HEK293 (cell line): ENCODE results near the gene TGFB3.

Experiments used
- GLI4 ChIP-seq: fragments of 450-650 bp; formaldehyde crosslinking; IDR thresholded peaks from 2 replicates; pipeline ENCODE4 v1.5.1; 2016; ENCODE audit warnings: missing biosample characterization, missing genetic modification characterization
- GLIS2 ChIP-seq: fragments of 450-650 bp; formaldehyde crosslinking; IDR thresholded peaks from 2 replicates; pipeline ENCODE4 v1.5.1; 2016; ENCODE audit warnings: missing biosample characterization, missing genetic modification characterization
- HOXD13 ChIP-seq: sonication (generic); formaldehyde crosslinking; IDR thresholded peaks from 2 replicates; pipeline ENCODE4 v1.8.0; 2022; ENCODE audit warnings: missing genetic modification reagents, borderline replicate concordance
- KLF10 ChIP-seq: fragments of 450-650 bp; IDR thresholded peaks from 2 replicates; pipeline ENCODE4 v1.5.1; 2018; ENCODE audit warnings: missing biosample characterization, mild to moderate bottlenecking, missing genetic modification characterization
- SCRT2 ChIP-seq: fragments of 450-650 bp; formaldehyde crosslinking; IDR thresholded peaks from 2 replicates; pipeline ENCODE4 v1.5.1; 2016; ENCODE audit warnings: missing biosample characterization, missing genetic modification characterization
- SP2 ChIP-seq: fragments of 450-650 bp; formaldehyde crosslinking; IDR thresholded peaks from 2 replicates; pipeline ENCODE4 v1.5.1; 2016; ENCODE audit warnings: missing biosample characterization, missing genetic modification characterization
- TCF7L2 ChIP-seq: IDR thresholded peaks from 2 replicates; pipeline ENCODE4 v1.6.1; 2011; ENCODE audit warnings: low read depth, mild to moderate bottlenecking, inconsistent platforms, low read length, moderate library complexity, borderline replicate concordance
- ZIC2 ChIP-seq: fragments of 450-650 bp; formaldehyde crosslinking; IDR thresholded peaks from 2 replicates; pipeline ENCODE4 v1.5.1; 2016; ENCODE audit warnings: missing biosample characterization, missing genetic modification characterization
- ZNF2 ChIP-seq: fragments of 450-650 bp; formaldehyde crosslinking; IDR thresholded peaks from 2 replicates; pipeline ENCODE4 v1.5.1; 2016; ENCODE audit warnings: missing biosample characterization, missing genetic modification characterization
- ZNF26 ChIP-seq: fragments of 450-650 bp; formaldehyde crosslinking; IDR thresholded peaks from 2 replicates; pipeline ENCODE4 v1.5.1; 2016; ENCODE audit warnings: missing biosample characterization, missing genetic modification characterization
- ZNF311 ChIP-seq: fragments of 450-650 bp; formaldehyde crosslinking; IDR thresholded peaks from 2 replicates; pipeline ENCODE4 v1.5.1; 2017; ENCODE audit warnings: missing biosample characterization, missing genetic modification characterization, borderline replicate concordance
- ZNF366 ChIP-seq: fragments of 450-650 bp; formaldehyde crosslinking; conservative IDR thresholded peaks from 2 replicates; pipeline ENCODE4 v1.5.1; 2016; ENCODE audit warnings: missing biosample characterization, missing genetic modification characterization
- ZNF426 ChIP-seq: fragments of 450-650 bp; formaldehyde crosslinking; IDR thresholded peaks from 2 replicates; pipeline ENCODE4 v1.5.1; 2017; ENCODE audit warnings: missing biosample characterization, missing genetic modification characterization, mild to moderate bottlenecking, inconsistent platforms, moderate library complexity
- ZNF473 ChIP-seq: fragments of 450-650 bp; formaldehyde crosslinking; IDR thresholded peaks from 2 replicates; pipeline ENCODE4 v1.5.1; 2017; ENCODE audit warnings: missing biosample characterization, missing genetic modification characterization
- ZNF585B ChIP-seq: fragments of 450-650 bp; formaldehyde crosslinking; IDR thresholded peaks from 2 replicates; pipeline ENCODE4 v1.5.1; 2016; ENCODE audit warnings: missing biosample characterization, missing genetic modification characterization
- ZNF621 ChIP-seq: fragments of 450-650 bp; formaldehyde crosslinking; IDR thresholded peaks from 2 replicates; pipeline ENCODE4 v1.5.1; 2017; ENCODE audit warnings: missing biosample characterization, missing genetic modification characterization
- ZNF660 ChIP-seq: fragments of 450-650 bp; IDR thresholded peaks from 2 replicates; pipeline ENCODE4 v1.5.1; 2018; ENCODE audit warnings: missing biosample characterization, mild to moderate bottlenecking, missing genetic modification characterization
- ZNF791 ChIP-seq: fragments of 450-650 bp; formaldehyde crosslinking; IDR thresholded peaks from 2 replicates; pipeline ENCODE4 v1.5.1; 2016; ENCODE audit warnings: missing biosample characterization, missing genetic modification characterization
- ZNF843 ChIP-seq: fragments of 450-650 bp; formaldehyde crosslinking; IDR thresholded peaks from 2 replicates; pipeline ENCODE4 v1.5.1; 2016; ENCODE audit warnings: missing biosample characterization, missing genetic modification characterization
- TF ChIP-seq, protein P1 (sequence below): fragments of 450-650 bp; formaldehyde crosslinking; IDR thresholded peaks from 2 replicates; pipeline ENCODE4 v1.5.1; 2017; ENCODE audit warnings: missing biosample characterization, missing genetic modification characterization
- TF ChIP-seq, protein P2 (sequence below): fragments of 450-650 bp; formaldehyde crosslinking; IDR thresholded peaks from 2 replicates; pipeline ENCODE4 v1.5.1; 2016; ENCODE audit warnings: missing biosample characterization, missing genetic modification characterization, low read depth
- TF ChIP-seq, protein P3 (sequence below): fragments of 450-650 bp; IDR thresholded peaks from 2 replicates; pipeline ENCODE4 v1.5.1; 2018; ENCODE audit warnings: missing biosample characterization, missing genetic modification characterization
- TF ChIP-seq, protein P4 (sequence below): fragments of 450-650 bp; formaldehyde crosslinking; IDR thresholded peaks from 2 replicates; pipeline ENCODE4 v1.5.1; 2016; ENCODE audit warnings: missing biosample characterization, missing genetic modification characterization
- TF ChIP-seq, protein P5 (sequence below): fragments of 450-650 bp; formaldehyde crosslinking; IDR thresholded peaks from 2 replicates; pipeline ENCODE4 v1.5.1; 2016; ENCODE audit warnings: missing biosample characterization, missing genetic modification characterization
- TF ChIP-seq, protein P6 (sequence below): fragments of 450-650 bp; formaldehyde crosslinking; IDR thresholded peaks from 2 replicates; pipeline ENCODE4 v1.5.1; 2016; ENCODE audit warnings: missing biosample characterization, missing genetic modification characterization
- TF ChIP-seq, protein P7 (sequence below): fragments of 450-650 bp; formaldehyde crosslinking; IDR thresholded peaks from 2 replicates; pipeline ENCODE4 v1.5.1; 2017; ENCODE audit warnings: missing biosample characterization, missing genetic modification characterization

The TGFB3 gene

DNA sequence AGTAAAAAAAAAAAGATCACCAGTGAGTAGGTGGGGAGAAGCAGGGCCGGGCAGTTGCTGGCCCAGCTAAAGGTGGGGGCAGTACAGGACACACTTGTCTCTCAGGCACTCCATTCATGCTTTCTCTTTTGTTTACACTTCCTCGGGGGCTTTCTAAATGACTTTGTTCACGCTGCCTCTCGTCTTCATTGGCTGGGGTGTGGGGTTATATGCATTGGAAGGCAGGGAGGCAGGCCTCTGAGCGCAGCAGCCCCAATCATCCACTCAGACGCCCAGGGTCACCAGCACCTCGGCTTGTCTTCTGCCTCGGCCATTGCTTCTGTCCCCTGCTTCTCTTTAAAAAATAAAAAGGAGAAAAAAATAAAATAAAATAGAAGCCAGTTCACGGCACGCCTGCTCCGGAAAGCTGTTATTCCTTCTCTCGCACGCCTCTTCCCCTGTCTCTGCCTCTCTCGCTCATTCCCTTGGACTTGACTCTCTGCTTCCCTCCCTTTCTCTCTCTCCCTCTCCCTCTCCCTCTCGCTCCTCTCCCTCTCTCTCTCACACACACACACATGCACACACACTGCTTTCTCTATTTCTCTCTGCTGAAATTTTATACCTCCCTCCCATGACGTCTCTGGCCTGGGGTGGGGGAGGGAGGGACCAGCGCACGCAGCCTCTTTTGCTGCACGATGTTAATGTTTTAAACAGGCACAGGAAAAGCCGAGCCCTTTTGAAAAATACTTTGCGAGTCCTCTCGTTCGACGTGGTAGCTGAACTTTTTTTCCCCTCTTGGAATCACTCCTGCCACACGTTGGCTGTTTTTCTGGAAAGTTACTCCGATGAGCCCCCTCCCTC, at the start of gene TGFB3 (continued):
- TF ChIP-seq, protein P1, sequence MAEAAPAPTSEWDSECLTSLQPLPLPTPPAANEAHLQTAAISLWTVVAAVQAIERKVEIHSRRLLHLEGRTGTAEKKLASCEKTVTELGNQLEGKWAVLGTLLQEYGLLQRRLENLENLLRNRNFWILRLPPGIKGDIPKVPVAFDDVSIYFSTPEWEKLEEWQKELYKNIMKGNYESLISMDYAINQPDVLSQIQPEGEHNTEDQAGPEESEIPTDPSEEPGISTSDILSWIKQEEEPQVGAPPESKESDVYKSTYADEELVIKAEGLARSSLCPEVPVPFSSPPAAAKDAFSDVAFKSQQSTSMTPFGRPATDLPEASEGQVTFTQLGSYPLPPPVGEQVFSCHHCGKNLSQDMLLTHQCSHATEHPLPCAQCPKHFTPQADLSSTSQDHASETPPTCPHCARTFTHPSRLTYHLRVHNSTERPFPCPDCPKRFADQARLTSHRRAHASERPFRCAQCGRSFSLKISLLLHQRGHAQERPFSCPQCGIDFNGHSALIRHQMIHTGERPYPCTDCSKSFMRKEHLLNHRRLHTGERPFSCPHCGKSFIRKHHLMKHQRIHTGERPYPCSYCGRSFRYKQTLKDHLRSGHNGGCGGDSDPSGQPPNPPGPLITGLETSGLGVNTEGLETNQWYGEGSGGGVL (tag by site-specific recombination) = peak; percentile 100
- TF ChIP-seq ZNF2 (tag by site-specific recombination) = peak; percentile 67
- TF ChIP-seq ZNF26 (tag by site-specific recombination) = no peak
- TF ChIP-seq GLI4 = peak; percentile 69; the same call in 1 of the 2 replicates
- TF ChIP-seq, protein P2, sequence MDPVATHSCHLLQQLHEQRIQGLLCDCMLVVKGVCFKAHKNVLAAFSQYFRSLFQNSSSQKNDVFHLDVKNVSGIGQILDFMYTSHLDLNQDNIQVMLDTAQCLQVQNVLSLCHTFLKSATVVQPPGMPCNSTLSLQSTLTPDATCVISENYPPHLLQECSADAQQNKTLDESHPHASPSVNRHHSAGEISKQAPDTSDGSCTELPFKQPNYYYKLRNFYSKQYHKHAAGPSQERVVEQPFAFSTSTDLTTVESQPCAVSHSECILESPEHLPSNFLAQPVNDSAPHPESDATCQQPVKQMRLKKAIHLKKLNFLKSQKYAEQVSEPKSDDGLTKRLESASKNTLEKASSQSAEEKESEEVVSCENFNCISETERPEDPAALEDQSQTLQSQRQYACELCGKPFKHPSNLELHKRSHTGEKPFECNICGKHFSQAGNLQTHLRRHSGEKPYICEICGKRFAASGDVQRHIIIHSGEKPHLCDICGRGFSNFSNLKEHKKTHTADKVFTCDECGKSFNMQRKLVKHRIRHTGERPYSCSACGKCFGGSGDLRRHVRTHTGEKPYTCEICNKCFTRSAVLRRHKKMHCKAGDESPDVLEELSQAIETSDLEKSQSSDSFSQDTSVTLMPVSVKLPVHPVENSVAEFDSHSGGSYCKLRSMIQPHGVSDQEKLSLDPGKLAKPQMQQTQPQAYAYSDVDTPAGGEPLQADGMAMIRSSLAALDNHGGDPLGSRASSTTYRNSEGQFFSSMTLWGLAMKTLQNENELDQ = no peak
- TF ChIP-seq, protein P3, sequence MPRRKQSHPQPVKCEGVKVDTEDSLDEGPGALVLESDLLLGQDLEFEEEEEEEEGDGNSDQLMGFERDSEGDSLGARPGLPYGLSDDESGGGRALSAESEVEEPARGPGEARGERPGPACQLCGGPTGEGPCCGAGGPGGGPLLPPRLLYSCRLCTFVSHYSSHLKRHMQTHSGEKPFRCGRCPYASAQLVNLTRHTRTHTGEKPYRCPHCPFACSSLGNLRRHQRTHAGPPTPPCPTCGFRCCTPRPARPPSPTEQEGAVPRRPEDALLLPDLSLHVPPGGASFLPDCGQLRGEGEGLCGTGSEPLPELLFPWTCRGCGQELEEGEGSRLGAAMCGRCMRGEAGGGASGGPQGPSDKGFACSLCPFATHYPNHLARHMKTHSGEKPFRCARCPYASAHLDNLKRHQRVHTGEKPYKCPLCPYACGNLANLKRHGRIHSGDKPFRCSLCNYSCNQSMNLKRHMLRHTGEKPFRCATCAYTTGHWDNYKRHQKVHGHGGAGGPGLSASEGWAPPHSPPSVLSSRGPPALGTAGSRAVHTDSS (tag by site-specific recombination) = peak; percentile 4; the same call in 1 of the 2 replicates
- no peak for TF ChIP-seq ZNF426 (tag by site-specific recombination)
- TF ChIP-seq, protein P4, sequence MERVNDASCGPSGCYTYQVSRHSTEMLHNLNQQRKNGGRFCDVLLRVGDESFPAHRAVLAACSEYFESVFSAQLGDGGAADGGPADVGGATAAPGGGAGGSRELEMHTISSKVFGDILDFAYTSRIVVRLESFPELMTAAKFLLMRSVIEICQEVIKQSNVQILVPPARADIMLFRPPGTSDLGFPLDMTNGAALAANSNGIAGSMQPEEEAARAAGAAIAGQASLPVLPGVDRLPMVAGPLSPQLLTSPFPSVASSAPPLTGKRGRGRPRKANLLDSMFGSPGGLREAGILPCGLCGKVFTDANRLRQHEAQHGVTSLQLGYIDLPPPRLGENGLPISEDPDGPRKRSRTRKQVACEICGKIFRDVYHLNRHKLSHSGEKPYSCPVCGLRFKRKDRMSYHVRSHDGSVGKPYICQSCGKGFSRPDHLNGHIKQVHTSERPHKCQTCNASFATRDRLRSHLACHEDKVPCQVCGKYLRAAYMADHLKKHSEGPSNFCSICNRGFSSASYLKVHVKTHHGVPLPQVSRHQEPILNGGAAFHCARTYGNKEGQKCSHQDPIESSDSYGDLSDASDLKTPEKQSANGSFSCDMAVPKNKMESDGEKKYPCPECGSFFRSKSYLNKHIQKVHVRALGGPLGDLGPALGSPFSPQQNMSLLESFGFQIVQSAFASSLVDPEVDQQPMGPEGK = peak; percentile 85
- TF ChIP-seq SCRT2 (tag by site-specific recombination) = no peak
- TF ChIP-seq, protein P5, sequence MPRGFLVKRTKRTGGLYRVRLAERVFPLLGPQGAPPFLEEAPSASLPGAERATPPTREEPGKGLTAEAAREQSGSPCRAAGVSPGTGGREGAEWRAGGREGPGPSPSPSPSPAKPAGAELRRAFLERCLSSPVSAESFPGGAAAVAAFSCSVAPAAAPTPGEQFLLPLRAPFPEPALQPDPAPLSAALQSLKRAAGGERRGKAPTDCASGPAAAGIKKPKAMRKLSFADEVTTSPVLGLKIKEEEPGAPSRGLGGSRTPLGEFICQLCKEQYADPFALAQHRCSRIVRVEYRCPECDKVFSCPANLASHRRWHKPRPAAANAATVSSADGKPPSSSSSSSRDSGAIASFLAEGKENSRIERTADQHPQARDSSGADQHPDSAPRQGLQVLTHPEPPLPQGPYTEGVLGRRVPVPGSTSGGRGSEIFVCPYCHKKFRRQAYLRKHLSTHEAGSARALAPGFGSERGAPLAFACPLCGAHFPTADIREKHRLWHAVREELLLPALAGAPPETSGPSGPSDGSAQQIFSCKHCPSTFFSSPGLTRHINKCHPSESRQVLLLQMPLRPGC (tag by site-specific recombination) = peak; percentile 81
- no peak for TF ChIP-seq TCF7L2
- TF ChIP-seq HOXD13 = no peak
- TF ChIP-seq KLF10 (tag by site-specific recombination) = no peak
- 0 out of 2 replicates have a peak, but pooled peaks have one; percentile 40 for TF ChIP-seq GLIS2 (tag by site-specific recombination)
- TF ChIP-seq ZNF791 (tag by site-specific recombination) = no peak
- TF ChIP-seq, protein P6, sequence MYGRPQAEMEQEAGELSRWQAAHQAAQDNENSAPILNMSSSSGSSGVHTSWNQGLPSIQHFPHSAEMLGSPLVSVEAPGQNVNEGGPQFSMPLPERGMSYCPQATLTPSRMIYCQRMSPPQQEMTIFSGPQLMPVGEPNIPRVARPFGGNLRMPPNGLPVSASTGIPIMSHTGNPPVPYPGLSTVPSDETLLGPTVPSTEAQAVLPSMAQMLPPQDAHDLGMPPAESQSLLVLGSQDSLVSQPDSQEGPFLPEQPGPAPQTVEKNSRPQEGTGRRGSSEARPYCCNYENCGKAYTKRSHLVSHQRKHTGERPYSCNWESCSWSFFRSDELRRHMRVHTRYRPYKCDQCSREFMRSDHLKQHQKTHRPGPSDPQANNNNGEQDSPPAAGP (tag by site-specific recombination) = peak; percentile 90; the same call in 1 of the 2 replicates
- peak; percentile 83; the same call in 1 of the 2 replicates for TF ChIP-seq ZNF843 (tag by site-specific recombination)
- peak; percentile 95 for TF ChIP-seq ZNF366 (tag by site-specific recombination)
- TF ChIP-seq, protein P7, sequence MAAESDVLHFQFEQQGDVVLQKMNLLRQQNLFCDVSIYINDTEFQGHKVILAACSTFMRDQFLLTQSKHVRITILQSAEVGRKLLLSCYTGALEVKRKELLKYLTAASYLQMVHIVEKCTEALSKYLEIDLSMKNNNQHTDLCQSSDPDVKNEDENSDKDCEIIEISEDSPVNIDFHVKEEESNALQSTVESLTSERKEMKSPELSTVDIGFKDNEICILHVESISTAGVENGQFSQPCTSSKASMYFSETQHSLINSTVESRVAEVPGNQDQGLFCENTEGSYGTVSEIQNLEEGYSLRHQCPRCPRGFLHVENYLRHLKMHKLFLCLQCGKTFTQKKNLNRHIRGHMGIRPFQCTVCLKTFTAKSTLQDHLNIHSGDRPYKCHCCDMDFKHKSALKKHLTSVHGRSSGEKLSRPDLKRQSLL (tag by site-specific recombination) = no peak
- no peak for TF ChIP-seq ZNF311 (tag by site-specific recombination)
- TF ChIP-seq ZNF585B (tag by site-specific recombination) = no peak
- TF ChIP-seq ZNF621 = no peak
- TF ChIP-seq ZIC2 (tag by site-specific recombination) = peak; percentile 75
- no peak for TF ChIP-seq ZNF473 (tag by site-specific recombination)
- TF ChIP-seq SP2 (tag by site-specific recombination) = peak; percentile 29
- TF ChIP-seq ZNF660 (tag by site-specific recombination) = no peak
